Endothelial cell (in vitro differentiated cells): ENCODE data around the gene NCKAP1. TPM values are rescaled to one million over a fixed set of nuclear protein-coding genes. Genes with fewer than 3 reads are reported as not detected.
A peak's percentile ranks its signal among the peaks of the same experiment; 100 is the strongest.
"Not testable (repeated sequence)": the region's sequence is repeated elsewhere in the genome, so short reads cannot be mapped to it uniquely, and the experiment has no call there.

Source experiments
- DNase-seq: peaks from one replicate; pipeline ENCODE4 v3.0.0; 2021; ENCODE audit warnings: low spot score
- H3K27ac Mint-ChIP-seq: one replicate; pipeline ENCODE4 v1.8.0; 2021; ENCODE audit warnings: mixed read lengths, inconsistent platforms; ENCODE audit not compliant: unreplicated experiment
- H3K27me3 Mint-ChIP-seq: one replicate; pipeline ENCODE4 v1.8.0; 2021; ENCODE audit warnings: mild to moderate bottlenecking, moderate library complexity, mixed read lengths, inconsistent platforms; ENCODE audit not compliant: unreplicated experiment
- H3K36me3 Mint-ChIP-seq: one replicate; pipeline ENCODE4 v1.8.0; 2021; ENCODE audit warnings: mild to moderate bottlenecking, low read depth, mixed read lengths, inconsistent platforms; ENCODE audit not compliant: unreplicated experiment
- H3K4me1 Mint-ChIP-seq: one replicate; pipeline ENCODE4 v1.8.0; 2021; ENCODE audit warnings: mild to moderate bottlenecking, mixed read lengths, inconsistent platforms; ENCODE audit not compliant: unreplicated experiment
- H3K4me3 Mint-ChIP-seq: one replicate; pipeline ENCODE4 v1.8.0; 2021; ENCODE audit warnings: mild to moderate bottlenecking, mixed read lengths, inconsistent platforms; ENCODE audit not compliant: unreplicated experiment
- H3K9me3 Mint-ChIP-seq: one replicate; pipeline ENCODE4 v1.8.0; 2021; ENCODE audit warnings: mixed read lengths, inconsistent platforms; ENCODE audit not compliant: unreplicated experiment
- total RNA-seq: library from RNA; stranded (reverse); fragmentation: NEBNext Ultra II Directional; extraction: Animal tissue kit (Norgen Biotek cat#: 25700); gene quantifications from one replicate; pipeline ENCODE4 v1.2.1, GENCODE V29; 2021; ENCODE audit not compliant: unreplicated experiment
- TF ChIP-seq, protein P1 (sequence below): fragments of 200-600 bp; sonication (generic); IDR thresholded peaks from one replicate; pipeline ENCODE4 v1.5.0; 2021; ENCODE audit warnings: antibody characterized with exemption; ENCODE audit not compliant: unreplicated experiment

The NCKAP1 gene
- total RNA-seq, 1 donor from 2014 or later, result 171 TPM

DNA sequence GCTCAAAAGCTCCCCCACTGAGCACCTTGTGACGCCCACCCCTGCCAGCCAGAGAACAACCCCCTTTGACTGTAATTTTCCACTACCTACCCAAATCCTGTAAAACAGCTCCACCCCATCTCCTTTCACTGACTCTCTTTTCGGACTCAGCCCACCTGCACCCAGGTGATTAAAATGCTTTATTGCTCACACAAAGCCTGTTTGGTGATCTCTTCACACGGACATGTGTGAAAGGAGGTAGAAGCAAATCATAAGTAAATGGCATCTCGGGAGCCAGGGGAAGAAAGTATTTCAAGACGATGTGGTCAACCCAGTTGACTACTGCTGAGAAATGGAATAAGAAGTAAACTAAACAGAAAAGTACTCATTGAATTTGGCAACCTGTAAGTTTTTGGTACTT, 11.2 kb upstream of the NCKAP1 start:
- Mint-ChIP-seq H3K36me3 (no peaks in the 10 kb centered on the region), H3K9me3 (no peaks in the 10 kb centered on the region), H3K27ac (no peak overlapping the region), H3K27me3 (peaks cover 2% of the 10 kb centered on the region), H3K4me1 (no peaks in the 10 kb centered on the region), H3K4me3 (no peak overlapping the region)
- TF ChIP-seq, protein P1, sequence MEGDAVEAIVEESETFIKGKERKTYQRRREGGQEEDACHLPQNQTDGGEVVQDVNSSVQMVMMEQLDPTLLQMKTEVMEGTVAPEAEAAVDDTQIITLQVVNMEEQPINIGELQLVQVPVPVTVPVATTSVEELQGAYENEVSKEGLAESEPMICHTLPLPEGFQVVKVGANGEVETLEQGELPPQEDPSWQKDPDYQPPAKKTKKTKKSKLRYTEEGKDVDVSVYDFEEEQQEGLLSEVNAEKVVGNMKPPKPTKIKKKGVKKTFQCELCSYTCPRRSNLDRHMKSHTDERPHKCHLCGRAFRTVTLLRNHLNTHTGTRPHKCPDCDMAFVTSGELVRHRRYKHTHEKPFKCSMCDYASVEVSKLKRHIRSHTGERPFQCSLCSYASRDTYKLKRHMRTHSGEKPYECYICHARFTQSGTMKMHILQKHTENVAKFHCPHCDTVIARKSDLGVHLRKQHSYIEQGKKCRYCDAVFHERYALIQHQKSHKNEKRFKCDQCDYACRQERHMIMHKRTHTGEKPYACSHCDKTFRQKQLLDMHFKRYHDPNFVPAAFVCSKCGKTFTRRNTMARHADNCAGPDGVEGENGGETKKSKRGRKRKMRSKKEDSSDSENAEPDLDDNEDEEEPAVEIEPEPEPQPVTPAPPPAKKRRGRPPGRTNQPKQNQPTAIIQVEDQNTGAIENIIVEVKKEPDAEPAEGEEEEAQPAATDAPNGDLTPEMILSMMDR, result no peak
- no peak for DNase-seq

DNA sequence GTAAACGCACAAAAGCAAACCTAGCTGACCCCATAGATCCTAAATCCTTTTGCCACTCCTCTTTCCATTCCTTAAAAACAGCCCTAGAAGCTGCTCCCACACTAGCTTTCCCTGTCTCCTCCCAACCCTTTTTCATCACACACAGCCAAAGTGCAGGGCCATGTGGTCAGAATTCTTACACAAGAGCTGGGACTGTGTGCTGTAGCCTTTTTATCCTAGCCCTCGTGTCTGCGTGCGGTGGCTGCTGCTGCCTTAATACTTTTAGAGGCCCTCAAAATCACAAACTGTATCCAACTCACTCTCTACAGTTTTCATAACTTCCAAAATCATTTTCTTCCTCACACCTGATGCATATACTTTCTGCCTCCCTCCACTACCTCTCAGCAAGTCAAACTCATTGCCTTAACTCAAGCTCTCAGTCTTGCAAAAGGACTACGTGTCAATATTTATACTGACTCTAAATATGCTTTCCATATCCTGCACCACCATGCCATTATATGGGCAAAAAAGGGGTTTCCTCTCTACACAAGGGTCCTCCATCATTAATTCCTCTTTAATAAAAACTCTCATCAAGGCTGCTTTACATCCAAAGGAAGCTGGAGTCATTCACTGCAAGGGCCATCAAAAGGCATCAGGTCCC, 9.3 kb upstream of the NCKAP1 start:
- not testable (repeated sequence) for H3K4me3 Mint-ChIP-seq, H3K36me3 Mint-ChIP-seq, DNase-seq, H3K9me3 Mint-ChIP-seq, H3K4me1 Mint-ChIP-seq, H3K27me3 Mint-ChIP-seq, H3K27ac Mint-ChIP-seq

DNA sequence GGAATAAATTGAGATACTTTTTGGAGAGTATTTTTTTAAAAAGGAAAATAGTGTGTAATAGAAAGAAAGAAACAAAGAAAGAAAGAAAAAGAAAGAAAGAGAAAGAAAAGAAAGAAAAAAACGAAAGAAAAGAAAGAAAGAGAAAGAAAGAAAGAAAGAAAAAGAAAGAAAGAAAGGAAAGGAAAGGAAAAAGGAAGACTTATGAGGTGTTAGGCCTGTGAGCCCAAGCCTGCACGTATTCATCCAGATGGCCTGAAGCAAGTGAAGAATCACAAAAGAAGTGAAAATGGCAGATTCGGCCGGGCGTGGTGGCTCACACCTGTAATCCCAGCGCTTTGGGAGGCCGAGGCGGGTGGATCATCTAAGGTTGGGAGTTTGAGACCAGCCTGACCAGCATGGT, 5.3 kb upstream of the NCKAP1 start:
- not testable (repeated sequence) for H3K27me3 Mint-ChIP-seq, H3K4me3 Mint-ChIP-seq, DNase-seq, H3K9me3 Mint-ChIP-seq, H3K36me3 Mint-ChIP-seq, H3K4me1 Mint-ChIP-seq, H3K27ac Mint-ChIP-seq

DNA sequence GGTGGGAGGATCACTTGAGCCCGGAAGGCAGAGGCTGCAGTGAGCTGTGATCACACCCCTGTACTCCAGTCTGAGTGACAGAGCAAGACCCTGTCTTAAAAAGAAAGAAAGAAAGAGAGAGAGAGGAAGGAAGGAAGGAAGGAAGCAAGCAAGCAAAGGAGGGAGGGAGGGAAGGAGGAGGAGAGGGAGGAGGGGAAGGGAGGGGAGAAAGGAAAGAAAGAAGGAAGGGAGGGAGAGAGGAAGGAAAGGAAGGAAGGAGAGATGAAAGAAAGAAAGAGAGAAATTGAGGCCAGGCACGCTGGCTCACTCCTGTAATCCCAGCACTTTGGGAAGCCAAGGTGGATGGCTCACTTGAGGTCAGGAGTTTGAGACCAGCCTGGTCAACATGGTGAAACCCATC, 2.3 kb upstream of the NCKAP1 start:
- Mint-ChIP-seq H3K36me3 (peaks cover 12% of the 10 kb centered on the region), H3K27me3 (peaks cover 13% of the 10 kb centered on the region), H3K9me3 (no peaks in the 10 kb centered on the region), H3K27ac (no peak overlapping the region), H3K4me3 (no peak overlapping the region), H3K4me1 (peaks cover 9% of the 10 kb centered on the region)
- no peak for DNase-seq
- TF ChIP-seq, protein P1, result no peak

DNA sequence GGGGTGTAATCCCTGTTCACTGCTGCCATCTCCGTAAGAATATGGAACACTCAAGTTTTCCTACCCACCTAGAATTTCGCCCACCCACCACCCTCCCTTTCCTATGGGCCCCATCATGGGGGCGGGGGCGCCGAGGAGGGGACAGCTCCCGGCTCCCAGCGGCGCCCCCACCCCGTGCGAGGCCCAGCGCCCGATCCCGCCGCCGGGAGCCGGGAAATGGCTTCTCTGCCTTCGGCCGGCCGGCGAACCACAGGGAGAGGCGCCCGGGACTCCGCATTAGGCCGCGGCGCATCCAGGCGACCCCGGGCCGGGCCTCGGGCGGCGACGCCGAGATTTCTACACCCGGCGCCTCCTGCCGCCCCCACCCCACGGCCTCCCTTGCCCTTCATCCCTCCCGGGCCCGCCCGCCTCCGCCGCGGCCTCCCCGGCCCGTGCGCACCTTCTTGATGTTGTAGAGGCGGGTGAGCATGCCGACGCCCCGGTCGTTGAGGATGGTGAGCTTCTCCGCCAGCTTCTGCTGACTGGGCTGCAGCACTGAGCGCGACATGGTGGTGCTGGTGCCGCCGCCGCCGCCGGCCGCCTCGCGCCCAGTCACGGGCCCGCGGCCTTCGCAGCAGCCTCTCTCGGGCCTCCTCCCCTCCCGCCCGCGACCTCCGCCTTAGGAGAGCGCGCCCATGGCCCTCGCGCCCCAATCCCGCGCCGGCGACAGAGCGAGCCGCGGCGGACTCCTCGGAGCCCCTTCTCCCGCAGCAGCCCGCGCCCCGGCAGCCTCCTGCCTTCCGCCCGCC, 510 bp downstream of the NCKAP1 start:
- H3K4me1 Mint-ChIP-seq, result peaks cover 37% of the 10 kb centered on the region
- peaks cover 12% of the 10 kb centered on the region for H3K36me3 Mint-ChIP-seq
- H3K4me3 Mint-ChIP-seq, result peak overlapping the region; percentile 94
- TF ChIP-seq, protein P1, result no peak
- peaks cover 18% of the 10 kb centered on the region for H3K27me3 Mint-ChIP-seq
- no peaks in the 10 kb centered on the region for H3K9me3 Mint-ChIP-seq
- peak overlapping the region; percentile 93 for H3K27ac Mint-ChIP-seq
- peak; percentile 50 for DNase-seq

DNA sequence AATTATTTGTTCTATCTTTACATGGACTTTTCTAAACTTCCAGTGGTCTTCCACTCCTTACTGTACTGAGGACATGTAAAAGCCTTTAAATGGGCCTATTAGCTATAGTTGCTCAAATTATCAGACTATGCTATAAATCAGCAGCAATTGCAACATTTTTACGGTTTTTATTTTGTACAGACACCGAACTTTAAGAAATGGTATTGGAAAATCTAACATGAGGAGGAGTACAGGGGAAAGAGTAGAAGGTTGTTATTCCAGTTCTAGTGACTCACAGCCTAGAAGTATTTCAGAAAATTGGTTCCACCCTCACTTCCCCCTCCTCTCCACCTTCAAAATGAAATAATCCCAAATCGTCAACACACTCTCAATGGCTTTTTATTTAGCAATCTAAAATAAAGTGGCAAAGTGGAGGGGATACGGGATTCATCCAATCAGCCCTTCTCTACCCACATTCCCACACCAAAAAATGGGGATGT, 1.1 kb downstream of the NCKAP1 start:
- Mint-ChIP-seq H3K27me3 (peaks cover 18% of the 10 kb centered on the region), H3K27ac (peak overlapping the region; percentile 93), H3K9me3 (no peaks in the 10 kb centered on the region), H3K36me3 (peaks cover 12% of the 10 kb centered on the region), H3K4me3 (peak overlapping the region; percentile 94), H3K4me1 (peaks cover 37% of the 10 kb centered on the region)
- TF ChIP-seq, protein P1, result no peak
- DNase-seq, result no peak
